ENCODE measurements around the gene GTF3C1.

The GTF3C1 gene

GRCh38 chr16:27492588-27492979, 57.1 kb downstream of the GTF3C1 start:
- TF ChIP-seq REST (IDR thresholded peaks at IDR 0.05; ENCODE audit: insufficient read depth in 1 of 2, low read depth in 2 of 2, low read length in 2 of 2) (no peak), SIN3A (IDR thresholded peaks at IDR 0.05; ENCODE audit: borderline replicate concordance, insufficient read depth, low read length) (no peak), POLR2AphosphoS5 (IDR thresholded peaks at IDR 0.05; ENCODE audit: low read depth, low read length) (no peak), FOXP2 (optimal IDR thresholded peaks at IDR 0.05; ENCODE audit: borderline replicate concordance, extremely low read depth, extremely low read length, insufficient read depth) (no peak), TAF1 (IDR thresholded peaks at IDR 0.05; ENCODE audit: borderline replicate concordance, insufficient read depth, low read length) (no peak)

DNA sequence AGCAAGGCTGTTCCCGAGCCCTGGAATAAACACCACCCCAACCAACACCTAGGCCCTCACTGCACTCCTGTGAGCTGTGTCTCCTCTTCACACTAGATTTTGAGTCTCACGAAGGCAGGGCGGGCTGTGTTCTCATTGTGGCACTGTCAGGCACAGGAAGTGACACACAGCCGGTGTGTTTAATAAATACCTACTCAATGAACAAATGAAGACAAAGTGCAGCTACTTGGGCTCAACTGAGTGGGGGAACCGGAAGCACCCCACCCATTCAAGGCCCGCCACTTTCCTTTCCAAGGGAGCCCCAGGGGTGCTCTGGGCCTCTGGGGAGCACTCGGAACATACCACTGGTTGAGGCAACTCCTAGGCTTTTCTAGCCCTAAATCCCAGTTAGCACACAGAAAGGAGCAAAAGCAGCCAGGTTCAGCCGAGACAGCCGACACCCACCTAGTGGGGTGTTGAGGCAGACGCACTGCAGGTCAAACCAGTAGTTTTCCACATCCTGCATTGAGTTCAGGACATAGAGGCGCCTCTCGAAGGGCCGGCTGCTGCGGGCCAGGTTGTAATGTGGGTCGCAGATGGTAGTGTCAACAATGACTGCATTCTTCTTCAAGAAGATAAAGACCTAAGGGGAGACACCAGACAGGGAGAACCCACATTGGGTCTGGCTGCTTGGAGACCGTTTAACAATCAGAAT, 57.7 kb downstream of the GTF3C1 start:
- TF ChIP-seq REST (IDR thresholded peaks at IDR 0.05; ENCODE audit: insufficient read depth in 1 of 2, low read depth in 2 of 2, low read length in 2 of 2) = no peak
- no peak for TF ChIP-seq POLR2AphosphoS5 (IDR thresholded peaks at IDR 0.05; ENCODE audit: low read depth, low read length)
- TF ChIP-seq SIN3A (IDR thresholded peaks at IDR 0.05; ENCODE audit: borderline replicate concordance, insufficient read depth, low read length) = no peak
- no peak for TF ChIP-seq TAF1 (IDR thresholded peaks at IDR 0.05; ENCODE audit: borderline replicate concordance, insufficient read depth, low read length)
- TF ChIP-seq FOXP2 (optimal IDR thresholded peaks at IDR 0.05; ENCODE audit: borderline replicate concordance, extremely low read depth, extremely low read length, insufficient read depth) = no peak

DNA sequence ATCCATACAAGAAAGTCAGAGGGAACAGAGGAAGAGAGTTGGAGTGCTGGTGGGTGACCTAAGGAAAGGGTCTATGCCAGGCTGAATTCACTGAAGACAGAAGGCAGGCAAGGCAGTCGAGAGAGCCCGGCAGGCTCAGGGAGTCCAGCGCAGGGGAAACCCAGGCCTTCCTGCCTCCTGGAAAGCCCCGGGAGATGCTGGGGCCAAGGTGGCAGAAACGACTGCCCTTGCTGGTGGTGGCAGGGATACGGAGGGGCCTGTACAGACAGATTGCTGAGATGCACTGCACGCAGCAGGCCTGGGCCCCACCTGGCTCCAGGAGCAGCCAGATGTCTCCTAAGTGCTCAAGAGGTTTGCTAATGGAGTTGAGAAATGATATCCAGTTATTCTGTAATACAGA, 59.8 kb downstream of the GTF3C1 start:
- no peak for TF ChIP-seq SIN3A (IDR thresholded peaks at IDR 0.05; ENCODE audit: borderline replicate concordance, insufficient read depth, low read length)

DNA sequence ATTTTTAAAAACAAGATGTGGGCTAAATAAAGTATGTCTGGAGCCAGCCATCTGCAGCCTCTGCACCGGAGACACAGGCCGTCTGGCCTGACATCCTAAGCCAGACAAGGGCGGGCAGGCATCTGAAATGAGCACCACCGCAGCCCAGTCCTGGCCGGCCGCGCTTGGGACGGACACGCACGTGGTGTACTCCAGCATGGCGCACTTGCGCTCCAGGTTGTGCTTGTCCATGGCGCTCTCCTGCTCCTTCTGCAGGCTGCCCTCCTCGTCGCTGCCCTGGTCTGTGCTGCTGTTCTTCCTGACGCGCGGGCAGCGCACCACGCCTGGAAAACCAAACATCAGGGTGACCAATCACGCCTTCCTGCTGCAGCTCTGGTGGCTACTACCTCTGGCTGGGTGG, 60.3 kb downstream of the GTF3C1 start:
- TF ChIP-seq POLR2AphosphoS5 (IDR thresholded peaks at IDR 0.05; ENCODE audit: low read depth, low read length) = no peak
- TF ChIP-seq REST (IDR thresholded peaks at IDR 0.05; ENCODE audit: insufficient read depth in 1 of 2, low read depth in 2 of 2, low read length in 2 of 2) = no peak
- no peak for TF ChIP-seq FOXP2 (optimal IDR thresholded peaks at IDR 0.05; ENCODE audit: borderline replicate concordance, extremely low read depth, extremely low read length, insufficient read depth)
- TF ChIP-seq SIN3A (IDR thresholded peaks at IDR 0.05; ENCODE audit: borderline replicate concordance, insufficient read depth, low read length) = no peak
- no peak for TF ChIP-seq TAF1 (IDR thresholded peaks at IDR 0.05; ENCODE audit: borderline replicate concordance, insufficient read depth, low read length)

DNA sequence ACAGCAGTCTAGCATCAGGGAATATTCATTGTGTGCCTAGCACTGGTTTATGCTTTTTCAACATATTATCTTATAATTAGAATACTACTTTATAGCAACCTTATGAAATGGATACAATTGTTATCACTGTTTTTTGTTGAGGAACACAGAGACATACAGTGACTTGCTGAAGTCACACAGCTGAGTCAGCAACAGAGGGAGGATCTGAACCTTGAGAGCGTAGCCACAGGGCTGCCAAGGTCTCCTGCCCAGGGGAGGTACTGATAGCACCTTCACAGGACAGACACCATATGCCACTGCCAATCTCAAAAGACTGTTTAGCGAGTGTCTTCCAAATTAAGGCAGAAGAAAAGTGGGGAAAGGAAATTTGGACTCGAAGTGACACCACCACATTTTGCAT, 63.0 kb downstream of the GTF3C1 start:
- TF ChIP-seq FOXP2 (optimal IDR thresholded peaks at IDR 0.05; ENCODE audit: borderline replicate concordance, extremely low read depth, extremely low read length, insufficient read depth) (no peak), POLR2AphosphoS5 (IDR thresholded peaks at IDR 0.05; ENCODE audit: low read depth, low read length) (no peak), SIN3A (IDR thresholded peaks at IDR 0.05; ENCODE audit: borderline replicate concordance, insufficient read depth, low read length) (no peak), TAF1 (IDR thresholded peaks at IDR 0.05; ENCODE audit: borderline replicate concordance, insufficient read depth, low read length) (no peak), REST (IDR thresholded peaks at IDR 0.05; ENCODE audit: insufficient read depth in 1 of 2, low read depth in 2 of 2, low read length in 2 of 2) (no peak)

Data from PFSK-1 (cell line).